DND-41 (cell line): ENCODE data around the gene KIF26A.

Source experiments
- CTCF ChIP-seq: IDR thresholded peaks from 2 replicates; pipeline ENCODE4 v1.5.1; 2012; ENCODE audit warnings: borderline replicate concordance, low read length, moderate library complexity, mild to moderate bottlenecking; ENCODE audit not compliant: poor library complexity, severe bottlenecking; ENCODE audit errors: extremely low read depth
- EZH2 ChIP-seq: IDR thresholded peaks from 3 replicates; pipeline ENCODE4 v1.6.1; 2012; ENCODE audit warnings: borderline replicate concordance, low read depth, mild to moderate bottlenecking, moderate library complexity, low read length, inconsistent platforms; ENCODE audit not compliant: severe bottlenecking

- TF ChIP-seq EZH2 (no peak), CTCF (no peak)
These were observed 46.6 kb downstream of the KIF26A start for GRCh38 chr14:104184911-104185499.
